Vagina (tissue), 2 donors: ENCODE results near the gene RFX6. TPM values are rescaled to one million over a fixed set of nuclear protein-coding genes. Genes with fewer than 3 reads are reported as not detected.

ENCODE experiments used
- DNase-seq, 2 donors: peaks; one replicate each; pipeline ENCODE4 v3.0.0-alpha.2; 2017; ENCODE audit errors: extremely low spot score in 2 of 2
- H3K27ac ChIP-seq: fragments of 200-600 bp; sonication (generic); one replicate; pipeline ENCODE4 v1.5.1; 2019
- H3K27me3 ChIP-seq: fragments of 200-600 bp; sonication (generic); one replicate; pipeline ENCODE4 v1.5.1; 2019
- H3K36me3 ChIP-seq, 2 donors: fragments of 200-600 bp; sonication (generic); one replicate each; pipeline ENCODE4 v1.5.1; 2017 to 2019
- H3K4me1 ChIP-seq: fragments of 200-600 bp; sonication (generic); one replicate; pipeline ENCODE4 v1.5.1; 2019
- H3K4me3 ChIP-seq, 2 donors: fragments of 200-600 bp; sonication (generic); 1 replicate in 1 of 2; 2 replicates in 1 of 2; pipeline ENCODE4 v1.5.1; 2016 to 2019
- H3K9me3 ChIP-seq: fragments of 200-600 bp; sonication (generic); one replicate; pipeline ENCODE4 v1.5.1; 2019
- CTCF ChIP-seq, 3 experiments: fragments of 450-650 bp in 2 of 3; fragments of 200-600 bp in 1 of 3; sonication (generic) in 1 of 3; IDR thresholded peaks; one replicate each; pipeline ENCODE4 v1.5.1; 2017 to 2019; ENCODE audit warnings: antibody characterized with exemption in 3 of 3, mild to moderate bottlenecking in 2 of 3, moderate library complexity in 2 of 3
- POLR2A ChIP-seq, 2 donors: fragments of 450-650 bp; IDR thresholded peaks; one replicate each; pipeline ENCODE4 v1.6.1; 2017; ENCODE audit warnings: antibody characterized with exemption in 2 of 2, mild to moderate bottlenecking in 2 of 2, moderate library complexity in 2 of 2
- POLR2AphosphoS5 ChIP-seq, 2 donors: sonication (generic); formaldehyde crosslinking; IDR thresholded peaks; one replicate each; pipeline ENCODE4 v1.9.0; 2017; ENCODE audit warnings: antibody characterized with exemption in 2 of 2, mild to moderate bottlenecking in 2 of 2, low read depth in 1 of 2; ENCODE audit not compliant: insufficient read depth in 1 of 2
- intact Hi-C: fragments of 100-400 bp; cut with DNase I; formaldehyde crosslinking; loops from one replicate; pipeline ENCODE4 v1.15.1; 2023
- total RNA-seq: library from RNA; depleted of rRNA; stranded (reverse); fragments of >200 nt; gene quantifications from one replicate; pipeline ENCODE4 v1.2.3, GENCODE V29; 2016

RFX6 gene
- total RNA-seq, 1 donor from 2014 or later: not detected

GRCh38 chr6:116859264-116859663 lies 17.8 kb upstream of the RFX6 start:
- Histone ChIP-seq H3K27me3 (no peaks in the 10 kb centered on the region), H3K27ac (no peak overlapping the region), H3K36me3 (no peaks in the 10 kb centered on the region), H3K4me1 (no peaks in the 10 kb centered on the region), H3K4me3 (no peak overlapping the region), H3K9me3 (no peaks in the 10 kb centered on the region)
- TF ChIP-seq POLR2AphosphoS5 (IDR thresholded peaks at IDR 0.05; ENCODE audit: insufficient read depth in 1 of 2, low read depth in 1 of 2) (no peak), CTCF (IDR thresholded peaks at IDR 0.05) (no peak), POLR2A (IDR thresholded peaks at IDR 0.05) (no peak)
- no peak for DNase-seq
- intact Hi-C loops: no loop called here

GRCh38 chr6:116866281-116866871 lies 10.7 kb upstream of the RFX6 start:
- Histone ChIP-seq H3K9me3 (no peaks in the 10 kb centered on the region), H3K36me3 (no peaks in the 10 kb centered on the region), H3K27me3 (no peaks in the 10 kb centered on the region), H3K27ac (no peak overlapping the region), H3K4me3 (no peak overlapping the region), H3K4me1 (no peaks in the 10 kb centered on the region)
- no peak for TF ChIP-seq CTCF (IDR thresholded peaks at IDR 0.05)
- no peak for TF ChIP-seq POLR2A (IDR thresholded peaks at IDR 0.05)
- TF ChIP-seq POLR2AphosphoS5 (IDR thresholded peaks at IDR 0.05; ENCODE audit: insufficient read depth in 1 of 2, low read depth in 1 of 2): no peak
- intact Hi-C loops: no loop called here
- no peak for DNase-seq

DNA sequence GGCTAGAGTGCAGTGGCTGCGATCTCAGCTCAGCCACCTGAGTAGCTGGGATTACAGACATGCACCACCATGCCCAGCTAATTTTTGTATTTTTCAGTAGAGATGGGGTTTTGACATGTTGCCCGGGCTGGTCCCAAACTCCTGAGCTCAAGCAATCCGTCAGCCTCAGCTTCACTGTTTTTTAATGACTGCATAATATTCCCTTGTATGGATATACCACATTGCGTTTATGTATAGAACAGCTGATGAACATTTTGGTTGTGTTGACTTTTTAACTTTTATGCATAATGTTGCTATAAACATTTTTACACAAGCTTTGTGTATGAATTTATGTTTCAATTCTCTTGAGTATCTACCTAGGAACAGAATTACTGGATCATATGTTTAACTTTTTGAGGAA lies 4.3 kb upstream of the RFX6 start:
- no peak overlapping the region for H3K4me3 ChIP-seq
- H3K9me3 ChIP-seq: no peaks in the 10 kb centered on the region
- peaks cover 13% of the 10 kb centered on the region for H3K4me1 ChIP-seq
- H3K27me3 ChIP-seq: no peaks in the 10 kb centered on the region
- no peak for DNase-seq
- H3K27ac ChIP-seq: no peak overlapping the region
- no peak for TF ChIP-seq POLR2AphosphoS5 (IDR thresholded peaks at IDR 0.05; ENCODE audit: insufficient read depth in 1 of 2, low read depth in 1 of 2)
- no peak for TF ChIP-seq CTCF (IDR thresholded peaks at IDR 0.05)
- TF ChIP-seq POLR2A (IDR thresholded peaks at IDR 0.05): no peak
- intact Hi-C loops: no loop called here
- no peaks in the 10 kb centered on the region for H3K36me3 ChIP-seq

DNA sequence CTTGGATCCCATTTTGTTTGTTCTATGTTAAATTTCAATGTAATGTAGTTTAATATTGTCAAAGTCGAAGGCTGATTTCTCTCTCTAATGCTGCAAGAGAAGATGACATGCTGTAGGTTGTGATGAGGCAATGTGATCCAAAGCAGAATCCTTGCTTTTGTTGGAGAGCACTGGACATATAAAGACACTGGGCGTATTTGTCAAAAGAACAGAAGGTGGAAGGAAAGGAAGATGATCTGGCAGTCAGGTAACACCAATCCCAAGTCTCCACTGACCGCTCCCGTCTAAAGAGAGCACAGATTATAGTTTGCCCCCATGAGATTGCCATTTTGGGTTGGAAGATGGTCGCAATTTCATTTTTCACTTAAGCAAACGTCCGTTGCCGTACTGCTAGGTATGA lies 935 bp upstream of the RFX6 start:
- intact Hi-C loops: no loop called here
- H3K27me3 ChIP-seq: no peaks in the 10 kb centered on the region
- no peak overlapping the region for H3K27ac ChIP-seq
- no peaks in the 10 kb centered on the region for H3K36me3 ChIP-seq
- DNase-seq: no peak
- TF ChIP-seq CTCF (IDR thresholded peaks at IDR 0.05): no peak
- TF ChIP-seq POLR2A (IDR thresholded peaks at IDR 0.05): no peak
- TF ChIP-seq POLR2AphosphoS5 (IDR thresholded peaks at IDR 0.05; ENCODE audit: insufficient read depth in 1 of 2, low read depth in 1 of 2): no peak
- H3K4me3 ChIP-seq: no peak overlapping the region
- H3K9me3 ChIP-seq: no peaks in the 10 kb centered on the region
- H3K4me1 ChIP-seq: peaks cover 13% of the 10 kb centered on the region

GRCh38 chr6:116877743-116878142 lies 701 bp downstream of the RFX6 start:
- no peak for TF ChIP-seq POLR2AphosphoS5 (IDR thresholded peaks at IDR 0.05; ENCODE audit: insufficient read depth in 1 of 2, low read depth in 1 of 2)
- no peak for TF ChIP-seq CTCF (IDR thresholded peaks at IDR 0.05)
- TF ChIP-seq POLR2A (IDR thresholded peaks at IDR 0.05): no peak
- no peaks in the 10 kb centered on the region for H3K9me3 ChIP-seq
- peaks cover 13% of the 10 kb centered on the region for H3K4me1 ChIP-seq
- no peaks in the 10 kb centered on the region for H3K27me3 ChIP-seq
- H3K4me3 ChIP-seq: no peak overlapping the region
- intact Hi-C loops: no loop called here
- H3K27ac ChIP-seq: no peak overlapping the region
- DNase-seq: no peak
- H3K36me3 ChIP-seq: no peaks in the 10 kb centered on the region
